HL-60 (cell line): ENCODE results near the gene UNC93A.
"Not testable (repeated sequence)": the region's sequence is repeated elsewhere in the genome, so short reads cannot be mapped to it uniquely, and the experiment has no call there.

ENCODE experiments used
- DNase-seq, 2 experiments: peaks; one replicate each; pipeline ENCODE4 v3.0.0-alpha.2; 2010 to 2020; ENCODE audit warnings: low read depth in 1 of 2, low spot score in 1 of 2
- H3K27ac ChIP-seq: fragments of 250-450 bp; sonication (Bioruptor Pico); replicated peaks from 2 replicates; pipeline ENCODE4 v1.5.1; 2020; ENCODE audit warnings: mild to moderate bottlenecking, moderate library complexity
- H3K27me3 ChIP-seq: fragments of 250-450 bp; sonication (Bioruptor Pico); 2 replicates; pipeline ENCODE4 v1.5.1; 2021; ENCODE audit warnings: mild to moderate bottlenecking, moderate library complexity; ENCODE audit not compliant: insufficient read depth, poor library complexity, severe bottlenecking
- H3K4me3 ChIP-seq: replicated peaks from 2 replicates; pipeline ENCODE4 v1.5.1; 2011; ENCODE audit warnings: mild to moderate bottlenecking, control low read depth, low read length; ENCODE audit not compliant: insufficient read depth
- CTCF ChIP-seq: IDR thresholded peaks from one replicate; pipeline ENCODE4 v1.5.1; 2011; ENCODE audit warnings: low read length, control low read depth, inconsistent platforms; ENCODE audit not compliant: insufficient read depth
- GABPA ChIP-seq: IDR thresholded peaks from 2 replicates; pipeline ENCODE4 v1.6.1; 2012; ENCODE audit warnings: low read depth
- POLR2AphosphoS5 ChIP-seq: IDR thresholded peaks from 2 replicates; pipeline ENCODE4 v1.6.1; 2012; ENCODE audit warnings: low read depth
- REST ChIP-seq: IDR thresholded peaks from 2 replicates; pipeline ENCODE4 v1.6.1; 2012; ENCODE audit warnings: low read depth; ENCODE audit not compliant: insufficient replicate concordance
- SPI1 ChIP-seq: IDR thresholded peaks from 2 replicates; pipeline ENCODE4 v1.6.1; 2012; ENCODE audit warnings: low read depth, mild to moderate bottlenecking, borderline replicate concordance

Gene UNC93A

GRCh38 chr6:167266830-167267555 is 24.1 kb upstream of the UNC93A start:
- no peak overlapping the region for H3K4me3 ChIP-seq
- H3K27me3 ChIP-seq: peaks cover 2% of the 10 kb centered on the region
- DNase-seq: no peak
- H3K27ac ChIP-seq: no peak overlapping the region
- TF ChIP-seq REST (no peak), SPI1 (no peak), CTCF (no peak), POLR2AphosphoS5 (no peak), GABPA (no peak)

- not testable (repeated sequence) for H3K4me3 ChIP-seq, DNase-seq, H3K27me3 ChIP-seq, H3K27ac ChIP-seq
Measured at GRCh38 chr6:167267556-167267898, 23.6 kb upstream of the UNC93A start.

- Histone ChIP-seq H3K27ac (no peak overlapping the region), H3K27me3 (no peaks in the 10 kb centered on the region), H3K4me3 (no peak overlapping the region)
- no peak for DNase-seq
- TF ChIP-seq POLR2AphosphoS5: no peak
- TF ChIP-seq GABPA: no peak
- no peak for TF ChIP-seq SPI1
- TF ChIP-seq CTCF: no peak
- TF ChIP-seq REST: no peak
Measured at GRCh38 chr6:167267921-167268401, 23.2 kb upstream of the UNC93A start.

- no peak overlapping the region for H3K27ac ChIP-seq
- H3K4me3 ChIP-seq: no peak overlapping the region
- TF ChIP-seq SPI1: no peak
- TF ChIP-seq GABPA: no peak
- no peak for TF ChIP-seq REST
- TF ChIP-seq POLR2AphosphoS5: no peak
- TF ChIP-seq CTCF: no peak
- no peaks in the 10 kb centered on the region for H3K27me3 ChIP-seq
- no peak for DNase-seq
Measured at GRCh38 chr6:167268683-167269280, 22.3 kb upstream of the UNC93A start.
